GM12872 (cell line): ENCODE results near the gene TMPRSS9.

Experiments used
- CTCF ChIP-seq: IDR thresholded peaks from 3 replicates; pipeline ENCODE4 v1.5.1; 2011; ENCODE audit warnings: low read depth, mild to moderate bottlenecking, low read length, moderate library complexity; ENCODE audit not compliant: insufficient read depth

TMPRSS9 gene

GRCh38 chr19:2382530-2383222, 22.6 kb downstream of the TMPRSS9 start:
- no peak for TF ChIP-seq CTCF

DNA sequence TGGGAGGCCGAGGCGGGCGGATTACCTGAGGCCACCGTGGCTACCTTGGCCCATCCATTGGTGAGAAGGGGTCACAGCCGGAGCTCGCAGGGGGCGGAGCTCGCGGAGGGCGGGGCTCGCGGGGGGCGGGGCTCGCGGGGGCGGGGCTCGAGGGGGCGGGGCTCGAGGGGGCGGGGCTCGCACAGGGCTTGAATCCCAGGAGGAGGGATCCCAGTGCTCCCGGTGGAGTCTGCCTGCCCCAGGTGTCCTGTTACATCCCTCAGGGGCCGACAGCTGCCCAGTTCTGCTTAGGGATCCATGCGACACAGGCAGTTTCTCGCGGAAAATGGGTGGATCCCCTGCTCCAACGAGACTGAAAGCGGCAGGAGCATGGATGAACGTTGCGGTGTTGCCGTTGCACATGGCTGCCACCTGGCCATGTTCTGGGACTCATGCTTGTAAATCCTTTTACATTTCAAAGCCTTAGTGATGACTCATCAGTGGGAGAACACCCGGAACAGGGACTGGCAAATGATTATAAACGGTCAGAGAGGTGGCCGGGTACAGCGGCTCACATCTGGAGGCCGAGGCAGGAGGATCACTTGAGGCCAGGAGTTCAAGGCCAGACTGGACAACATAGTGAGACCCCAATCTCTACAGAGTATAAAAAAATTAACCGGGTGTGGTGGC, 25.1 kb downstream of the TMPRSS9 start:
- TF ChIP-seq CTCF = no peak

GRCh38 chr19:2387367-2388288, 27.6 kb downstream of the TMPRSS9 start:
- no peak for TF ChIP-seq CTCF

- TF ChIP-seq CTCF = no peak
Measured at GRCh38 chr19:2389594-2389993, 29.5 kb downstream of the TMPRSS9 start.

- TF ChIP-seq CTCF = peak; percentile 79
Measured at GRCh38 chr19:2391118-2391725, 31.2 kb downstream of the TMPRSS9 start.

DNA sequence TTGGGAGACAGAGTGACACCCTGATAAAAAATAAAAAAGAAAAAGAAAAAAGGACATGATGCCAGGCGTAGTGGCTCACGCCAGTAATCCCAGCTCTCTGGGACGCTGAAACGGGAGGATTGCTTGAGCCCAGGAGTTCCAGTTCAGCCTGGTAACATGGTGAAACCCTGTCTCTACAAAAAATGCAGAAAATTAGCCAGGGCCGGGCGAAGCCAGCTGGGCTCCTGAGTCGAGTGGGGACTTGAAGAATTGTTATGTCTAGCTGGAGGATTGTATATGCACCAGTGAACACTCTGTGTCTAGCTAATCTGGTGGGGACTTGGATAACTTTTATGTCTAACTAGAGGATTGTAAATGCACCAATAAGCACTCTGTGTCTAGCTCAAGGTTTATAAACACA, 32.3 kb downstream of the TMPRSS9 start:
- no peak for TF ChIP-seq CTCF

- no peak for TF ChIP-seq CTCF
Measured at GRCh38 chr19:2394054-2394441, 34.0 kb downstream of the TMPRSS9 start.
